K562 (cell line): ENCODE measurements around the gene LGR6. TPM values are rescaled to one million over a fixed set of nuclear protein-coding genes. Genes with fewer than 3 reads are reported as not detected.

Experiments used
- CTBP1 ChIP-seq: fragments of 450-650 bp; IDR thresholded peaks from 2 replicates; pipeline ENCODE4 v1.6.1; 2016; ENCODE audit warnings: borderline replicate concordance
- DIDO1 ChIP-seq: fragments of 450-650 bp; IDR thresholded peaks from 2 replicates; pipeline ENCODE4 v1.6.1; 2016; ENCODE audit warnings: low read depth, missing biosample characterization, missing genetic modification characterization
- FOXK1 ChIP-seq: sonication (generic); formaldehyde crosslinking; IDR thresholded peaks from 2 replicates; pipeline ENCODE4 v1.8.0; 2022; ENCODE audit warnings: missing genetic modification reagents, mild to moderate bottlenecking, borderline replicate concordance
- GABPB2 ChIP-seq: fragments of 250-450 bp; sonication (Bioruptor Pico); conservative IDR thresholded peaks from 2 replicates; pipeline ENCODE4 v1.5.1; 2021; ENCODE audit warnings: mild to moderate bottlenecking
- HDAC8 ChIP-seq: fragments of 450-650 bp; IDR thresholded peaks from 2 replicates; pipeline ENCODE4 v1.6.1; 2016; ENCODE audit warnings: mild to moderate bottlenecking, missing genetic modification characterization, moderate library complexity, missing compliant biosample characterization
- KLF1 ChIP-seq: fragments of 450-650 bp; IDR thresholded peaks from 2 replicates; pipeline ENCODE4 v1.6.1; 2016; ENCODE audit warnings: missing genetic modification characterization, missing compliant biosample characterization
- MCM5 ChIP-seq: fragments of 450-650 bp; IDR thresholded peaks from 2 replicates; pipeline ENCODE4 v1.6.1; 2016; ENCODE audit warnings: low read depth
- MYNN ChIP-seq, 2 experiments: sonication (generic); formaldehyde crosslinking in 1 of 2; IDR thresholded peaks; 2 replicates each; pipeline versions ENCODE4 v1.5.0 to v1.6.1; 2016 to 2020; ENCODE audit warnings: antibody characterized with exemption in 1 of 2, missing genetic modification reagents in 1 of 2
- PHF20 ChIP-seq: fragments of 450-650 bp; IDR thresholded peaks from 2 replicates; pipeline ENCODE4 v1.6.1; 2018; ENCODE audit not compliant: partially characterized antibody
- PHF21A ChIP-seq: fragments of 450-650 bp; IDR thresholded peaks from 2 replicates; pipeline ENCODE4 v1.6.1; 2017; ENCODE audit warnings: low read depth, borderline replicate concordance
- PYGO2 ChIP-seq: fragments of 450-650 bp; IDR thresholded peaks from 2 replicates; pipeline ENCODE4 v1.6.1; 2016; ENCODE audit warnings: mild to moderate bottlenecking, missing genetic modification characterization, moderate library complexity, missing compliant biosample characterization
- RCOR1 ChIP-seq, 2 experiments: IDR thresholded peaks; 2 replicates each; pipeline ENCODE4 v1.6.1; 2012; ENCODE audit warnings: low read depth in 2 of 2, low read length in 2 of 2, borderline replicate concordance in 1 of 2, improper control_type of control experiment in 1 of 2
- TAF9B ChIP-seq: fragments of 450-650 bp; IDR thresholded peaks from 2 replicates; pipeline ENCODE4 v1.6.1; 2018; ENCODE audit warnings: mild to moderate bottlenecking; ENCODE audit not compliant: partially characterized antibody
- TBL1XR1 ChIP-seq, 2 experiments: IDR thresholded peaks; 2 replicates each; pipeline ENCODE4 v1.6.1; 2012; ENCODE audit warnings: improper control_type of control experiment in 2 of 2, low read length in 2 of 2, mild to moderate bottlenecking in 1 of 2
- TFAM ChIP-seq: fragments of 250-450 bp; sonication (Bioruptor Pico); conservative IDR thresholded peaks from 2 replicates; pipeline ENCODE4 v1.5.0; 2021; ENCODE audit warnings: mild to moderate bottlenecking, moderate library complexity
- ZC3H4 ChIP-seq: sonication (generic); formaldehyde crosslinking; IDR thresholded peaks from 2 replicates; pipeline ENCODE4 v1.9.0; 2021; ENCODE audit warnings: missing genetic modification reagents, borderline replicate concordance
- ZEB2 ChIP-seq: fragments of 450-650 bp; IDR thresholded peaks from 2 replicates; pipeline ENCODE4 v1.6.1; 2016
- ZNF263 ChIP-seq: sonication (generic); formaldehyde crosslinking; IDR thresholded peaks from 2 replicates; pipeline ENCODE4 v1.8.0; 2022; ENCODE audit warnings: mild to moderate bottlenecking, missing genetic modification reagents, borderline replicate concordance
- ZNF311 ChIP-seq: fragments of 250-450 bp; sonication (Bioruptor Pico); IDR thresholded peaks from 2 replicates; pipeline ENCODE4 v1.4.0; 2020; ENCODE audit warnings: mild to moderate bottlenecking, moderate library complexity
- ZNF436 ChIP-seq: fragments of 250-450, 450-650 bp; sonication (Bioruptor Pico); formaldehyde crosslinking; IDR thresholded peaks from 2 replicates; pipeline ENCODE4 v1.7.0; 2020; ENCODE audit warnings: mild to moderate bottlenecking
- ZNF444 ChIP-seq: fragments of 250-450 bp; sonication (Bioruptor Pico); IDR thresholded peaks from 2 replicates; pipeline ENCODE4 v1.4.0; 2020; ENCODE audit warnings: mild to moderate bottlenecking, moderate library complexity
- ZNF583 ChIP-seq: fragments of 250-450 bp; sonication (Bioruptor Pico); IDR thresholded peaks from 2 replicates; pipeline ENCODE4 v1.4.0; 2020
- polyA plus RNA-seq, 8 experiments: library from polyadenylated mRNA; depleted of rRNA in 4 of 8; stranded (reverse) in 5 of 8; unstranded in 3 of 8; fragments of >200 nt; fragmentation: Nextera tagmentation in 2 of 8; fragmentation: Illumina TruSeq in 1 of 8; extraction: Ambion mirVana in 2 of 8; extraction: Trizol in 1 of 8; gene quantifications; 2 replicates each; pipeline versions ENCODE4 v1.2.1 to v1.2.3, GENCODE V29; 2011 to 2014; ENCODE audit warnings: inconsistent platforms in 1 of 8, missing spikeins in 1 of 8
- total RNA-seq, 7 experiments: library from RNA; depleted of rRNA in 6 of 7; stranded (reverse); fragments of >200 nt in 6 of 7; fragmentation: Illumina TruSeq in 2 of 7; extraction: Trizol in 2 of 7; gene quantifications; 2 replicates each; pipeline versions ENCODE4 v1.2.1 to v1.2.3, GENCODE V29; 2011 to 2021; ENCODE audit warnings: low replicate concordance in 1 of 7
- TF ChIP-seq, protein P1 (sequence below): fragments of 250-450 bp; sonication (Bioruptor Pico); IDR thresholded peaks from 2 replicates; pipeline ENCODE4 v1.5.0; 2022; ENCODE audit warnings: mild to moderate bottlenecking
- TF ChIP-seq, protein P2 (sequence below): fragments of 250-450 bp; sonication (Bioruptor Pico); IDR thresholded peaks from 2 replicates; pipeline ENCODE4 v1.4.0; 2020
- TF ChIP-seq, protein P3 (sequence below): fragments of 450-650 bp; conservative IDR thresholded peaks from 2 replicates; pipeline ENCODE4 v1.6.1; 2016; ENCODE audit warnings: missing genetic modification characterization, low read depth, mild to moderate bottlenecking, control low read depth, missing compliant biosample characterization

Gene LGR6
- total and polyA plus RNA-seq, 9 of the 15 experiments (the other 6 are each of a cell fraction or from before 2014, with no cell fraction given), result 0.01 to 0.54 (median 0.17) TPM; not detected in 1

DNA sequence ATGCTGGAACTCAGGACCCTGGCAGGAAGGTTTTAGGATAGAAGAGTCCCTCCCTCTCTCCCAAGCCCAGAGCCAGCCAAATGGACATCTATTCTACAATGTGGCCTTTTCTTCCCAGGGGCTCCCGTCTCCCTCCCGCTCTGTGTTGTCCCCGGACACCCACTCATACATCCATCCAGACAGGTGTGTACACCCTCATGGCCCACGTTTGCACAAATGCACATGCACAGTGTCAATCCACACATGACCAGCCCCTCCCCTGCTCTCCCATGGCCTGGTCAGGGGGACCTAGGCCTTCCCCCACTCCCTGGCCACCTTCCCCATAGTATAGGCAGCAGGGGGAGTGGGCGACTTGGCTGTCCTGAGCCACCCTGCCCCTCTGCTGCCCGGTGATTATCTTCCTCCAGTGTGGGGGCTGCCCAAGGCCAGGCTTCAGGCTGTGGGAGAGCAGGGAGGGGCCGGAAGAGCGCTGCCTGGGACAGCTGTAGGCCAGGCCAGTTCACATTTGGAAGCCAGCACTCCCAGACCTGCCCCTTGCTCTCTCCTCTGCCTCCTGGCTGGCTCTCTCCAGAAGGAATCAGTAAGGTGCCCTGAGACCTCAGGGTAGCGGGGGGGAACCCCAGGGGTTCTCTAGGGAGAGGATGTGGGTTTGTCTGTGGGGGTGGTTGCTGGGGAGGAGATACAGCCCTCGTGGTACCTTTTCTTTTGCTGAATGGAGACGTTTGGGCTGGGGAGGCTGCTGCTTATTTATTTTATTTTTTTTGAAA is 29.1 kb upstream of the LGR6 start (continued):
- TF ChIP-seq ZC3H4 (CRISPR knock-in tag) (no peak), TBL1XR1 (IDR thresholded peaks at IDR 0.05; ENCODE audit: low read length in 2 of 2) (no peak), RCOR1 (IDR thresholded peaks at IDR 0.05; ENCODE audit: borderline replicate concordance in 1 of 2, low read depth in 2 of 2, low read length in 2 of 2) (peak in 1 of 2 experiments; percentile 55; a peak in 2 of 4 replicates), ZNF436 (CRISPR knock-in tag) (no peak), GABPB2 (no peak), ZNF311 (CRISPR knock-in tag) (no peak), PHF20 (no peak), HDAC8 (no peak), ZNF263 (0 out of 2 replicates have a peak, but pooled peaks have one; percentile 15), MCM5 (no peak), TFAM (CRISPR knock-in tag) (no peak), PYGO2 (tag) (no peak), ZNF444 (CRISPR knock-in tag) (no peak), FOXK1 (CRISPR knock-in tag) (0 out of 2 replicates have a peak, but pooled peaks have one; percentile 45), CTBP1 (no peak; the same call in none of the 2 replicates), KLF1 (tag) (no peak), TAF9B (no peak), MYNN (IDR thresholded peaks at IDR 0.05) (peak; percentile 84), MYNN (CRISPR knock-in tag; IDR thresholded peaks at IDR 0.05) (no peak), DIDO1 (tag) (no peak), ZNF583 (peak; percentile 14; the same call in 1 of the 2 replicates), PHF21A (peak; percentile 58; the same call in 1 of the 2 replicates), ZEB2 (0 out of 2 replicates have a peak, but pooled peaks have one; percentile 17)
- TF ChIP-seq, protein P1, sequence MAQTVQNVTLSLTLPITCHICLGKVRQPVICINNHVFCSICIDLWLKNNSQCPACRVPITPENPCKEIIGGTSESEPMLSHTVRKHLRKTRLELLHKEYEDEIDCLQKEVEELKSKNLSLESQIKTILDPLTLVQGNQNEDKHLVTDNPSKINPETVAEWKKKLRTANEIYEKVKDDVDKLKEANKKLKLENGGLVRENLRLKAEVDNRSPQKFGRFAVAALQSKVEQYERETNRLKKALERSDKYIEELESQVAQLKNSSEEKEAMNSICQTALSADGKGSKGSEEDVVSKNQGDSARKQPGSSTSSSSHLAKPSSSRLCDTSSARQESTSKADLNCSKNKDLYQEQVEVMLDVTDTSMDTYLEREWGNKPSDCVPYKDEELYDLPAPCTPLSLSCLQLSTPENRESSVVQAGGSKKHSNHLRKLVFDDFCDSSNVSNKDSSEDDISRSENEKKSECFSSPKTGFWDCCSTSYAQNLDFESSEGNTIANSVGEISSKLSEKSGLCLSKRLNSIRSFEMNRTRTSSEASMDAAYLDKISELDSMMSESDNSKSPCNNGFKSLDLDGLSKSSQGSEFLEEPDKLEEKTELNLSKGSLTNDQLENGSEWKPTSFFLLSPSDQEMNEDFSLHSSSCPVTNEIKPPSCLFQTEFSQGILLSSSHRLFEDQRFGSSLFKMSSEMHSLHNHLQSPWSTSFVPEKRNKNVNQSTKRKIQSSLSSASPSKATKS, result no peak
- TF ChIP-seq, protein P2, sequence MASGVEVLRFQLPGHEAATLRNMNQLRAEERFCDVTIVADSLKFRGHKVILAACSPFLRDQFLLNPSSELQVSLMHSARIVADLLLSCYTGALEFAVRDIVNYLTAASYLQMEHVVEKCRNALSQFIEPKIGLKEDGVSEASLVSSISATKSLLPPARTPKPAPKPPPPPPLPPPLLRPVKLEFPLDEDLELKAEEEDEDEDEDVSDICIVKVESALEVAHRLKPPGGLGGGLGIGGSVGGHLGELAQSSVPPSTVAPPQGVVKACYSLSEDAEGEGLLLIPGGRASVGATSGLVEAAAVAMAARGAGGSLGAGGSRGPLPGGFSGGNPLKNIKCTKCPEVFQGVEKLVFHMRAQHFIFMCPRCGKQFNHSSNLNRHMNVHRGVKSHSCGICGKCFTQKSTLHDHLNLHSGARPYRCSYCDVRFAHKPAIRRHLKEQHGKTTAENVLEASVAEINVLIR (CRISPR knock-in tag), result no peak
- TF ChIP-seq, protein P3, sequence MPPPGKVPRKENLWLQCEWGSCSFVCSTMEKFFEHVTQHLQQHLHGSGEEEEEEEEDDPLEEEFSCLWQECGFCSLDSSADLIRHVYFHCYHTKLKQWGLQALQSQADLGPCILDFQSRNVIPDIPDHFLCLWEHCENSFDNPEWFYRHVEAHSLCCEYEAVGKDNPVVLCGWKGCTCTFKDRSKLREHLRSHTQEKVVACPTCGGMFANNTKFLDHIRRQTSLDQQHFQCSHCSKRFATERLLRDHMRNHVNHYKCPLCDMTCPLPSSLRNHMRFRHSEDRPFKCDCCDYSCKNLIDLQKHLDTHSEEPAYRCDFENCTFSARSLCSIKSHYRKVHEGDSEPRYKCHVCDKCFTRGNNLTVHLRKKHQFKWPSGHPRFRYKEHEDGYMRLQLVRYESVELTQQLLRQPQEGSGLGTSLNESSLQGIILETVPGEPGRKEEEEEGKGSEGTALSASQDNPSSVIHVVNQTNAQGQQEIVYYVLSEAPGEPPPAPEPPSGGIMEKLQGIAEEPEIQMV, result no peak
